Colon (tissue), 2 donors: Measurements from ENCODE around the gene BYSL.

ENCODE experiments used
- FAIRE-seq: peaks from 2 replicates; lab custom pipeline; 2012; peaks lifted over from hg19 to GRCh38; lab: Jason Lieb, UNC
- donor health status: control.
- donor health status: control.

BYSL gene

GRCh38 chr6:41917528-41917927, 3.8 kb upstream of the BYSL start:
- FAIRE-seq: no peak

DNA sequence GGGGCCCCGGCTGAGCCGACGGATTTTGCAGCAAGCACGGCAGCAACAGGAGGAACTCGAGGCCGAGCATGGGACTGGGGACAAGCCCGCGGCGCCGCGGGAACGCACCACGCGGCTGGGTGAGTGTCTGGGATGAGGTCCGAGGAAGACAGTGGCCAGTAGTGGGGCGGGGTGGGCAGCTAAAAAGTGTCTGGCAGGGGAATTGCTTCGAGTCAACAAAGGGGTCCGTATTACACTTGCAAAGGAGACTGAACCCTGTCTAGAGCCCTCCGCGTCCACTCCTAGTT, 356 bp downstream of the BYSL start:
- no peak for FAIRE-seq

- FAIRE-seq: no peak
These were observed 855 bp downstream of the BYSL start for GRCh38 chr6:41922154-41922553.

GRCh38 chr6:41927253-41927652, 6.0 kb downstream of the BYSL start:
- FAIRE-seq: no peak

- FAIRE-seq: no peak
These were observed 8.6 kb downstream of the BYSL start for GRCh38 chr6:41929924-41930323.

GRCh38 chr6:41931792-41932191, 10.5 kb downstream of the BYSL start:
- no peak for FAIRE-seq

DNA sequence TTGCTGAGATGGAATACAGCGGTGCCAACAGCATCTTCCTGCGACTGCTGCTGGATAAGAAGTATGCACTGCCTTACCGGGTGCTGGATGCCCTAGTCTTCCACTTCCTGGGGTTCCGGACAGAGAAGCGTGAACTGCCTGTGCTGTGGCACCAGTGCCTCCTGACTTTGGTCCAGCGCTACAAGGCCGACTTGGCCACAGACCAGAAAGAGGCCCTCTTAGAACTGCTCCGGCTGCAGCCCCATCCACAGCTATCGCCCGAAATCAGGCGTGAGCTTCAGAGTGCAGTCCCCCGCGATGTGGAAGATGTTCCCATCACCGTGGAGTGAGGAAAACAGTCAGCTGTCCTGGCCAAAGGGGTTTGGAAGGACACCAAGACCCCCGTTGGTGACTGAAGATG, 11.1 kb downstream of the BYSL start:
- FAIRE-seq: no peak

- no peak for FAIRE-seq
These were observed 13.2 kb downstream of the BYSL start for GRCh38 chr6:41934278-41935192.

- no peak for FAIRE-seq
These were observed 13.9 kb downstream of the BYSL start for GRCh38 chr6:41935193-41935574.

- no peak for FAIRE-seq
These were observed 14.4 kb downstream of the BYSL start for GRCh38 chr6:41935685-41936072.

GRCh38 chr6:41936073-41936837, 15.0 kb downstream of the BYSL start:
- no peak for FAIRE-seq

DNA sequence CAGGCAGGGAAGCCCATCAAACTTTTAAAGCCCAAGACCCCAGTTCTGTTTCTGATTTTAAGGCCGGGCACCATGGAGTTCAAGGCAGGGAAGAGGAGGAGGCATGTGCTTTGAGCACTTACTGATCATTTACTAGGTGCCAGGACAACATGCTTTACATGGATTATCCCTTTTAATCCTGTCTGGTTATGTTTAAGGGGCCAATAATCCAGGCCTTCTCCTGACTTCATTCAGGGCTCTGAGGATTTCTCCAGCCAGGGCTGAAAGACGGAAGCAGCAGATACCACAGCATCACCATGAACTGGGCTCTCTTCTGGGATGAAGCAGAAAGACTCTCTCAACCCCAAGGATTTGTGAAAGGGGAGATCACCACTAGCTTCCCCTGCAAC, 16.2 kb downstream of the BYSL start:
- FAIRE-seq: no peak

GRCh38 chr6:41937861-41938574, 16.7 kb downstream of the BYSL start:
- no peak for FAIRE-seq

GRCh38 chr6:41938590-41939175, 17.4 kb downstream of the BYSL start:
- no peak for FAIRE-seq

- no peak for FAIRE-seq
These were observed 18.0 kb downstream of the BYSL start for GRCh38 chr6:41939176-41939847.

DNA sequence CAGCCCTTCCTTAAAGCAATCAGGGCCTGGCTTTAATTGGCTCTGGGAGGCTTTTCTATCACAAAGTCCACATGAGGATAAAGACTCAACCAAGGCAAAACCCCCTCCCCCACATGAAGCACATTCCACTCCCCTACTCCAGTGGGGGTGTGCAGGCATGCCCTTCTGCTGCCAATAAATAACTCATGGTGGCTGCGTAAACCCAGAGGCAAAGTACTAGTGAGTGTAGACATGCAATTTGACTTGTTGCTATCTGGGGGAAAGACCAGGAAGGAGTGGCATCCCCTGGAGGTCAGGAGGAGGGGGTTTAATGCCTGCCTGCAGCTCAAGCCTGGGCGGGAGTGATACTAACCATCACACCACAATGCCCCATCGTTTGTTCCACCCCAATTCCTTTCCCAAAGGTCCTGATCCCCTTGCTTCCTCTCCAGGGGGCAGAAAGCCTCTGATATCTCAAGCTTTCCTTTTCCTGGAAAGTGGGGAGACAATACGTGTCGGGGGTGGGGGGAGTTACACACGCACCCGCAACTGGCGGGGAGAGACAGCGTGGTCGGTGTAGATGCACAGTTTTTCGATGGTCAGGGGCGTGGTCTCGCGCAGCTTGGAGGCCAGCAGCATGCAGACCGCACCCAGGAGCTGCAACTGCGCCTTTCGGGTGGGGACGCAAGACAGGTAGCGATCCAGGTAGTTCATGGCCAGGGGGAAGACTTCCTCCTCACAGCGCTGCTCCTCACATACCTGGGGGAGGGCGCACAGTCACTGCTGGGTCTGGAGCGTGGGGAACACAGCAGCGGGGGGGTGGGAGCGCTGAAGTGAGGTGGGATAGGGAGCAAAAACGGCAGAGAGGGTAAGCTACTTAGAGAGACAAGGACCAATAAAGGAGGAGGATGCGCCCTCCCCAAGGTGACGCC, 18.8 kb downstream of the BYSL start:
- FAIRE-seq: no peak

DNA sequence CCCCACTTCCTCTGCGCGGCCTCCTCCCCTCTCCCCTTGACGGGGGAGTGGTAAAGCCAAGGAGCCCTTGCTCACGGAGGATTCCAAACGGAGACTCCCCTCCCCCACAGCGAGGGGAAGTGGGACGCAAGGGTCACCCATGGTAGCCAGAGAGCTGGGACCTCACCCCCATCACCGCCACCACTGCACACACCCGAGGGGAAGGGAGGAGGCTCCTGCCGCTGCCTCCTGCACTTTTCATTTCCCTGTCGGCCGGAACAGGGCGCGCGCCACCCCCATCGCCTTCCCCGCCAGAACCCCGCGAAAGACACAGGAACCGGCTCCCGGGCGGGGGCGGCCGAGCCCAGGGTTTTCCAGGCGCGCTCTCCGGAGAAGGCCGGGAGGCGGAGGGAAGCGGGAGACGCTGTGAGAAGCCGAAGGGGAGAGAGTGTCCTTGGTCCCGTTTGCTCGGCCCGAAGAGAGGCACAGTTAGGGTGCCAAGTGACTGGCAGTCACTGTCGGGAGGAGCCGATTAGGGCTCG, 19.5 kb downstream of the BYSL start:
- FAIRE-seq: no peak

- no peak for FAIRE-seq
These were observed 20.2 kb downstream of the BYSL start, which contains the start of gene CCND3 for GRCh38 chr6:41941280-41942066. Gene CCND3 (minus strand): TSS chr6:41941808. CDS start chr6:41941649, 159 bp downstream.

- FAIRE-seq: no peak
These were observed 21.0 kb downstream of the BYSL start for GRCh38 chr6:41942067-41942851.
